Progenitor cell of endocrine pancreas (in vitro differentiated cells): Measurements from ENCODE around the gene CD274. TPM values are rescaled to one million over a fixed set of nuclear protein-coding genes. Genes with fewer than 3 reads are reported as not detected.

Experiments used
- DNase-seq: peaks from one replicate; pipeline ENCODE4 v3.0.0; 2021; ENCODE audit warnings: low spot score; ENCODE audit not compliant: unreplicated experiment
- H3K27ac Mint-ChIP-seq: 2 replicates; pipeline ENCODE4 v1.8.0; 2021; ENCODE audit warnings: mild to moderate bottlenecking, moderate library complexity, mixed read lengths
- H3K27me3 Mint-ChIP-seq: 2 replicates; pipeline ENCODE4 v1.8.0; 2021; ENCODE audit warnings: mixed read lengths
- H3K36me3 Mint-ChIP-seq: 2 replicates; pipeline ENCODE4 v1.8.0; 2022; ENCODE audit warnings: mixed read lengths; ENCODE audit not compliant: insufficient read depth
- H3K4me1 Mint-ChIP-seq: 2 replicates; pipeline ENCODE4 v1.8.0; 2021; ENCODE audit warnings: low read depth, mixed read lengths
- H3K4me3 Mint-ChIP-seq: 2 replicates; pipeline ENCODE4 v1.8.0; 2021; ENCODE audit warnings: low read depth, mild to moderate bottlenecking, moderate library complexity, mixed read lengths
- H3K9me3 Mint-ChIP-seq: 2 replicates; pipeline ENCODE4 v1.8.0; 2021; ENCODE audit warnings: low read depth, mixed read lengths
- total RNA-seq: library from RNA; stranded (reverse); gene quantifications from 2 replicates; pipeline ENCODE4 v1.2.1, GENCODE V29; 2021
- TF ChIP-seq, protein P1 (sequence below): fragments of 200-600 bp; sonication (generic); IDR thresholded peaks from one replicate; pipeline ENCODE4 v1.5.0; 2021; ENCODE audit warnings: antibody characterized with exemption, mild to moderate bottlenecking; ENCODE audit not compliant: unreplicated experiment

CD274 gene
- total RNA-seq, 1 donor from 2014 or later: 0.29 TPM

- TF ChIP-seq, protein P1, sequence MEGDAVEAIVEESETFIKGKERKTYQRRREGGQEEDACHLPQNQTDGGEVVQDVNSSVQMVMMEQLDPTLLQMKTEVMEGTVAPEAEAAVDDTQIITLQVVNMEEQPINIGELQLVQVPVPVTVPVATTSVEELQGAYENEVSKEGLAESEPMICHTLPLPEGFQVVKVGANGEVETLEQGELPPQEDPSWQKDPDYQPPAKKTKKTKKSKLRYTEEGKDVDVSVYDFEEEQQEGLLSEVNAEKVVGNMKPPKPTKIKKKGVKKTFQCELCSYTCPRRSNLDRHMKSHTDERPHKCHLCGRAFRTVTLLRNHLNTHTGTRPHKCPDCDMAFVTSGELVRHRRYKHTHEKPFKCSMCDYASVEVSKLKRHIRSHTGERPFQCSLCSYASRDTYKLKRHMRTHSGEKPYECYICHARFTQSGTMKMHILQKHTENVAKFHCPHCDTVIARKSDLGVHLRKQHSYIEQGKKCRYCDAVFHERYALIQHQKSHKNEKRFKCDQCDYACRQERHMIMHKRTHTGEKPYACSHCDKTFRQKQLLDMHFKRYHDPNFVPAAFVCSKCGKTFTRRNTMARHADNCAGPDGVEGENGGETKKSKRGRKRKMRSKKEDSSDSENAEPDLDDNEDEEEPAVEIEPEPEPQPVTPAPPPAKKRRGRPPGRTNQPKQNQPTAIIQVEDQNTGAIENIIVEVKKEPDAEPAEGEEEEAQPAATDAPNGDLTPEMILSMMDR: no peak
- Mint-ChIP-seq H3K36me3 (no peaks in the 10 kb centered on the region), H3K27me3 (no peaks in the 10 kb centered on the region), H3K27ac (no peak overlapping the region), H3K9me3 (no peaks in the 10 kb centered on the region), H3K4me3 (no peak overlapping the region), H3K4me1 (no peaks in the 10 kb centered on the region)
- DNase-seq: no peak
These were observed 63.7 kb downstream of the CD274 start for GRCh38 chr9:5513966-5514616.

DNA sequence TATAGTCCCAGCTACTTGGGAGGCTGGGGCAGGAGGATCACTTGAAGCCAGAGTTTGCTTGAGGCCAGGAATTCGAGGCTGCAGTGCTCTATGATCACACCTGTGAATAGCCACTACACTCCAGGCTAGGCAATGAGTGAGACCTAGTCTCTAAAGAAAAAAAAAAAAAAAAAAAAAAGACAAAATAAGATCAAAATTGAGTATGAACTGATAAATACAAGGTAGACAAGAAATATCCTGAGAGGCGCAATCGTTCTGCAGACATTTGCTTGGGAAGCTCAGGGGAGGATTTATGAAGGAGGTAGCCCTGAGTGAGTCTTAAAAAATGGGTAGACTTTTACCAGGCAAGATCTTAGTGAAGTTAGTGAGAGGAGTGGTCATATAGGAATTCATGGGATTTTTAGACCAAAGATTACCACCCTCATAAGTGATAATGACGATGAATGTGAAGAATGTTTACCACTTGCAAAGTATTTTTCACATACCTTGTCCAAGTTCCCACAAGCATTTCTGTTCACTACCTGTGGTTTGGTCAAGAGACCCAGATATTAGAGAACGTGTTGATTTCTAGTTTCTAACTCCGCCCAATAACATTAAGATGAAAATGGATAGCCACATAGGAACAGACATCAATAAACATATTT lies 64.4 kb downstream of the CD274 start:
- no peak for DNase-seq
- no peaks in the 10 kb centered on the region for H3K4me1 Mint-ChIP-seq
- H3K9me3 Mint-ChIP-seq: no peaks in the 10 kb centered on the region
- no peaks in the 10 kb centered on the region for H3K27me3 Mint-ChIP-seq
- TF ChIP-seq, protein P1: no peak
- no peak overlapping the region for H3K4me3 Mint-ChIP-seq
- no peaks in the 10 kb centered on the region for H3K36me3 Mint-ChIP-seq
- H3K27ac Mint-ChIP-seq: no peak overlapping the region

DNA sequence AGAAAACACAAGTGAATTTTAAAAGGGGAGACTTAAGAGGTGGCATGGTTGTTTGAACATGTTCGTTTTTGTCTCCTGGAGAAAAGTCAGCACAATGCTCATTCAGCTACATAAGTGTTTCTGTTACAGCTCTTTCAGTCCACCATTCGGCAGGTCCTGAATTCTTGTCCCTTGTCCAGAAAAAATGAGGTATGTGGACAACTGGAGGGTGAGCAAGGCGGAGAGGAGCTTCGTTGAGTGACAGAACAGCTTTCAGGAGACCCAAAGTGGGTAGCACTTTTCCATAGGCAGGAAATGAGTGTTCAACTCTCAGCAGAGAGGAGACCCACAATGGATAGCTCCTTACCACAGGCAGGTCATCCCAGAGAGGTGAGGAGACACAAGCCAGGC lies 64.9 kb downstream of the CD274 start:
- Mint-ChIP-seq H3K27me3 (no peaks in the 10 kb centered on the region), H3K4me3 (no peak overlapping the region), H3K27ac (no peak overlapping the region), H3K4me1 (no peaks in the 10 kb centered on the region), H3K36me3 (no peaks in the 10 kb centered on the region), H3K9me3 (no peaks in the 10 kb centered on the region)
- DNase-seq: no peak
- TF ChIP-seq, protein P1: no peak

DNA sequence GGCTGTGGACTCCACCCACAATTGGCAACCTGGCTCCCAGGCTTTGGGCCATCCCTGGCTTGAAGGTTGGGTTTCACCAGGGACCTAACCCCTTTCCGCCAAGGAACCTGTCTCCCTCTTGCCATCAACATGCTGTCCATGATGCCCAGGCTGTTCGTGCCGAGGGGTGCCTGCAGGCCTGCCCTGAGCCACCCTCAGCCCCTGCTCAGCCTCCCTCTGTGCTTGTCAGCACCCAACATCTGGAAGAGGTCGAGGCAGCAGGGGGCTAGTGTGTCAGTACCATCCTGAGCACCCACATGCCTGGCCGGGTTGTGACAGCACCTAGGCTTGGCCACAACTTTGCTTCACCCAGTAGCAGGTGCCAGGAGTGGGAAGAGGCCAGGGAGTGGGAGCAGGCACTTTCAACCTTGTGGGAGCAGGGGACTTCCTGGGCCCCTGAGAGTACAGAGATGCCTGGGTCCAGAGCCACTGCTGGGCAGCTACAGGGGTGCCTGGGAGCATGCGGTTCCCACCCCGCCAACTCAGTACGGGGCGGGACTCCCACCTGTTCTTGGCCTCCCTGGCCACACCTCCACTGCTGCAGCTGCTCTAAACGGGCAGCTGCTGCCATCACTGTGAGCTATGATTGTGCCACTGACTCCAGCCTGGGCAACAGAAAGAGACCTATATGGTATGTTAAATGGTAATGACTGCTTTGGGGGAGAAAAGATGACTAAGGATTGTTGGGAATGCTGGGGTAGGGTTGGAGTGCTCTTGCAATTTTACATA lies 66.3 kb downstream of the CD274 start:
- Mint-ChIP-seq H3K27ac (no peak overlapping the region), H3K36me3 (no peaks in the 10 kb centered on the region), H3K4me1 (no peaks in the 10 kb centered on the region), H3K4me3 (no peak overlapping the region), H3K27me3 (no peaks in the 10 kb centered on the region), H3K9me3 (no peaks in the 10 kb centered on the region)
- DNase-seq: no peak
- TF ChIP-seq, protein P1: no peak

DNA sequence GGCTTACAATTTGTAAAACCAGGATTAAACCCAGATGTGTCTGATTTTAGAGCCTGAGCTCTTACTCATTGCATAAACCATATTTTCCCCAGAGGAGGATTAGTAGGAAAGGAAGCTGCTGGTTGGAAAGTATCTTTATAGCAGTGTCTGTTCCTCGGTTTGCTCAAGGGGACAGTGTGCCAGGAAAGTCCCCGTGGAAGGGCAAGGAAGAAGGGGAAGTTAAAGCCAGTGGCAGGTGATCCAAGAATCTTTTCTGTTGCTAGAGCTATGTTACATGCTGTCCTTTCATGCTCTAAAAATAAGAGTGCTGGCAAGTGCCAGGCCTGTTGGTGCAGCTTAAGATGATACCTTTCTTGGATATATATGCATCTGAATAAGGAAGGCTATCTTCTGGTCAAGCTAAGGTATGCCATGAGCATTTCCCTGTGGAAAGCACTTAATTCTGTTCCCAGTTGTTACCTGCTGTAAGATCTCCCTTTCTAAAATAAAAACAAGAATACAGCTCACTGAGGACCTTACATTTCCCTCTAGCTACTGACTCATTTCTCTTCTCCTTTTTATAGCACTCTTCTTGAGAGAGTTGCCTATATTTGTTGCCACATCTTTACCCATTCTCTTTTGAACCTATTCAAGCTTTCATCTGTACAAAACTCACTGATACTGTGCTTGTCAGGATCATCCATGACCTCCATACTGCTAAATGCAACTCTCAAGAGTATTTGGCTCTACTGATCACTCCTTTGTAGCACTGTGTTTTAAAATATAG lies 68.0 kb downstream of the CD274 start:
- H3K4me1 Mint-ChIP-seq: no peaks in the 10 kb centered on the region
- no peak overlapping the region for H3K4me3 Mint-ChIP-seq
- no peak for DNase-seq
- H3K27me3 Mint-ChIP-seq: no peaks in the 10 kb centered on the region
- no peaks in the 10 kb centered on the region for H3K9me3 Mint-ChIP-seq
- H3K27ac Mint-ChIP-seq: no peak overlapping the region
- TF ChIP-seq, protein P1: no peak
- no peaks in the 10 kb centered on the region for H3K36me3 Mint-ChIP-seq
